Common myeloid progenitor, CD34-positive (primary cell): ENCODE data around the gene NPAS2.

Experiments
- CTCF ChIA-PET: fragments of 350-600 bp; sonication (Branson Sonifier 250); formaldehyde crosslinking; loops from one replicate; lab custom pipeline; 2021; ENCODE audit warnings: antibody characterized with exemption; lab: Charles Lee
- POLR2A ChIA-PET: fragments of 350-600 bp; sonication (Branson Sonifier 250); formaldehyde crosslinking; loops from one replicate; lab custom pipeline; 2021; ENCODE audit warnings: antibody characterized with exemption; lab: Charles Lee
- DNase-seq, 3 donors: peaks; one replicate each; pipeline versions ENCODE4 v3.0.0 to v3.0.0-alpha.2; 2013
- H3K27ac ChIP-seq, 2 experiments: 1 replicate in 1 of 2; 2 replicates in 1 of 2; pipeline ENCODE4 v1.7.0; 2013; ENCODE audit warnings: inconsistent platforms in 2 of 2, low read length in 2 of 2, mild to moderate bottlenecking in 2 of 2, low read depth in 1 of 2, moderate library complexity in 1 of 2; ENCODE audit not compliant: severe bottlenecking in 2 of 2, insufficient read depth in 1 of 2, poor library complexity in 1 of 2
- H3K27me3 ChIP-seq, 5 experiments: replicated peaks in 2 of 5; 1 replicate in 3 of 5; 2 replicates in 2 of 5; pipeline versions ENCODE4 v1.6.1 to v1.7.0; 2013; ENCODE audit warnings: low read length in 4 of 5, mild to moderate bottlenecking in 2 of 5, moderate library complexity in 2 of 5, inconsistent platforms in 1 of 5; ENCODE audit not compliant: insufficient read depth in 5 of 5, control insufficient read depth in 4 of 5
- H3K36me3 ChIP-seq, 4 experiments: 1 replicate in 2 of 4; 2 replicates in 2 of 4; pipeline versions ENCODE4 v1.6.1 to v1.7.0; 2013; ENCODE audit warnings: low read length in 3 of 4, control low read depth in 1 of 4, mild to moderate bottlenecking in 1 of 4; ENCODE audit not compliant: control insufficient read depth in 4 of 4, insufficient read depth in 4 of 4
- H3K4me1 ChIP-seq, 4 experiments: 1 replicate in 3 of 4; 2 replicates in 1 of 4; pipeline versions ENCODE4 v1.6.1 to v1.7.1; 2013; ENCODE audit warnings: low read length in 3 of 4, mild to moderate bottlenecking in 3 of 4, control low read depth in 1 of 4, inconsistent platforms in 1 of 4, moderate library complexity in 1 of 4; ENCODE audit not compliant: control insufficient read depth in 4 of 4, insufficient read depth in 4 of 4; ENCODE audit errors: control extremely low read depth in 1 of 4
- H3K4me3 ChIP-seq, 7 experiments: 1 replicate in 4 of 7; 2 replicates in 3 of 7; pipeline versions ENCODE4 v1.5.1 to v1.7.0; 2013; ENCODE audit warnings: mild to moderate bottlenecking in 7 of 7, low read length in 6 of 7, moderate library complexity in 6 of 7, inconsistent platforms in 2 of 7, low read depth in 2 of 7, control low read depth in 1 of 7; ENCODE audit not compliant: insufficient read depth in 4 of 7, control insufficient read depth in 1 of 7; ENCODE audit errors: extremely low read depth in 1 of 7
- H3K9me3 ChIP-seq, 5 experiments: 1 replicate in 4 of 5; 2 replicates in 1 of 5; pipeline versions ENCODE4 v1.6.1 to v1.7.1; 2013; ENCODE audit warnings: low read length in 4 of 5, mild to moderate bottlenecking in 2 of 5, inconsistent platforms in 1 of 5, low read depth in 1 of 5, moderate library complexity in 1 of 5; ENCODE audit not compliant: control insufficient read depth in 4 of 5, insufficient read depth in 2 of 5; ENCODE audit errors: control extremely low read depth in 1 of 5
- WGBS: methylation state at CpG from one replicate; pipeline ENCODE4 v1.1.5; 2013; ENCODE audit not compliant: insufficient coverage; 5-methylcytosine and 5-hydroxymethylcytosine counted together

Gene NPAS2

DNA sequence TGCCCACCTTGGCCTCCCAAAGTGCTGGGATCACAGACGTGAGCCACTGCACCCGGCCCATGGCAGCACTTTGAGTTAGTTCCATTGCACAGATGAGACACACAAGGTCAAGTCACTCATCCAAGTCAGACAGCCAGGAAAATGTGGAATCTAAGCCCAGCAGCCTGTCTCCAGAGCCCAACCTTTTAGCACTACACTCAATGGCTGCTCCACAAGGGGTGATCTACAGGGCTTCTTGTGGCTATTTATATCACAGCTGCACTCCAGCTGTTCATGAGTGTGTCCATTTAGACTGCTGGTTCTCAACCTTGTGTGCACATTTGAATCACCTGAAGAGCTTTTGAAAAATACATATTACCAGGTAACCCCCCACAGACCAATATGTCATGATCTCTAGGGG, 109.2 kb downstream of the NPAS2 start:
- Histone ChIP-seq H3K27ac (no peak overlapping the region), H3K27me3 (peaks cover 0 to 4% (median 0%) of the 10 kb centered on the region in 5 experiments), H3K4me3 (no peak overlapping the region), H3K4me1 (no peaks in the 10 kb centered on the region), H3K36me3 (no peaks in the 10 kb centered on the region), H3K9me3 (no peaks in the 10 kb centered on the region)
- POLR2A ChIA-PET, result no interaction called here
- no peak for DNase-seq
- WGBS, result 89% methylated on average over 2 of the region's 2 CpGs
- CTCF ChIA-PET, result interaction anchor here (1.2 to 1.4 kb wide), 2 partner anchors 9 to 12 kb away, joined by 3 read pairs; no protein-coding TSS in a partner anchor

GRCh38 chr2:100934504-100935371, 114.8 kb downstream of the NPAS2 start:
- no peaks in the 10 kb centered on the region for H3K36me3 ChIP-seq
- no peak overlapping the region for H3K4me3 ChIP-seq
- H3K27me3 ChIP-seq, result peaks cover 0 to 4% (median under 1%) of the 10 kb centered on the region in 5 experiments
- CTCF ChIA-PET, result interaction anchor here (1.1 kb wide), 1 partner anchor 11 kb away, joined by 4 read pairs; no protein-coding TSS in a partner anchor
- no peak for DNase-seq
- no peaks in the 10 kb centered on the region for H3K4me1 ChIP-seq
- no peak overlapping the region for H3K27ac ChIP-seq
- 100% methylated on average over 4 of the region's 6 CpGs for WGBS
- POLR2A ChIA-PET, result no interaction called here
- no peaks in the 10 kb centered on the region for H3K9me3 ChIP-seq

GRCh38 chr2:100935372-100935752, 115.4 kb downstream of the NPAS2 start:
- Histone ChIP-seq H3K4me1 (no peaks in the 10 kb centered on the region), H3K27me3 (peaks cover 0 to 4% (median 0%) of the 10 kb centered on the region in 5 experiments), H3K9me3 (no peaks in the 10 kb centered on the region), H3K36me3 (no peaks in the 10 kb centered on the region), H3K27ac (no peak overlapping the region), H3K4me3 (no peak overlapping the region)
- POLR2A ChIA-PET, result no interaction called here
- WGBS, result 87% methylated on average over 3 of the region's 3 CpGs
- CTCF ChIA-PET, result interaction anchor here (1.1 kb wide), 1 partner anchor 12 kb away, joined by 4 read pairs; no protein-coding TSS in a partner anchor
- no peak for DNase-seq

DNA sequence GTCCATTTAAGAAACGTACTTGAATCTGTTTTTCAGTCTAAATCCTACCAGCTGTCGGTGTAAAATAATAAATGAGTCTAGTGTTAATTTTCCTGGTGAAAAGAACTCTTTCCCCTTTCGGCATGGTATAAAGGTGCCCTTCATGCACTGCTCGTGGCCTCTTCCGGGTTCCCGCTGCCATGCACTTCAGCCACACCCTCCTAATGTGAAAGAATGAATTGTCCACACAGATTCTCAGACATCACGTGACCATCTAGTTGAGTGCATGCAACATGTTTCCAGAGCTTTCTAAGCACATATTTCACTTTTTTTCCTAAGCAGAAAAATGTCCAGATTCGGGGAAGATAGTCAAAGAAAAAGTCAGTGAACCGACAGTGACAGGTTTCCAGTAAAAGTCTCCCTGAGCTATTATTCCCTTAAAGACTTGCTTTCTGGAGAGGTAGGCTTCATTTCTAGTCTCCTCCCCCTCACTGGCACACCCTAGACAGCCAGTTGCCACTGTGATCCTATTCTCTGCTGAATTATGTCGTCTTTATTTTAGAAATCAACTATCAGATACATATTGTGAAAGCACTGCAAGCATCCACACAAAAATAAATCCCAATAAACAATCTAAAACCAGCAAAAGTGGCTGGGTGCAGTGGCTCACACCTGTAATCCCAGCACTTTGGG, 116.3 kb downstream of the NPAS2 start:
- H3K4me1 ChIP-seq, result no peaks in the 10 kb centered on the region
- DNase-seq, result no peak
- H3K9me3 ChIP-seq, result no peaks in the 10 kb centered on the region
- peaks cover 0 to 4% (median 0%) of the 10 kb centered on the region in 5 experiments for H3K27me3 ChIP-seq
- no peaks in the 10 kb centered on the region for H3K36me3 ChIP-seq
- no peak overlapping the region for H3K4me3 ChIP-seq
- ChIA-PET CTCF (interaction anchor here (1.1 kb wide), 1 partner anchor 12 kb away, joined by 4 read pairs; no protein-coding TSS in a partner anchor), POLR2A (no interaction called here)
- no peak overlapping the region for H3K27ac ChIP-seq
- WGBS, result 87% methylated on average over 9 of the region's 10 CpGs

- H3K4me3 ChIP-seq, result no peak overlapping the region
- H3K36me3 ChIP-seq, result no peaks in the 10 kb centered on the region
These were observed 117.1 kb downstream of the NPAS2 start for GRCh38 chr2:100936972-100937542.

GRCh38 chr2:100938031-100939026, 118.4 kb downstream of the NPAS2 start:
- Histone ChIP-seq H3K4me3 (no peak overlapping the region), H3K27me3 (peaks cover 0 to 10% (median 0%) of the 10 kb centered on the region in 5 experiments), H3K27ac (no peak overlapping the region), H3K9me3 (no peaks in the 10 kb centered on the region), H3K4me1 (no peaks in the 10 kb centered on the region), H3K36me3 (no peaks in the 10 kb centered on the region)
- POLR2A ChIA-PET, result no interaction called here
- 81% methylated on average over 6 of the region's 15 CpGs for WGBS
- CTCF ChIA-PET, result no interaction called here
- DNase-seq, result no peak

More at GRCh38 chr2:100936972-100937542, 117.1 kb downstream of the NPAS2 start:
- DNase-seq, result no peak
- Histone ChIP-seq H3K27me3 (peaks cover 0 to 6% (median 0%) of the 10 kb centered on the region in 5 experiments), H3K27ac (no peak overlapping the region), H3K9me3 (no peaks in the 10 kb centered on the region), H3K4me1 (no peaks in the 10 kb centered on the region)
- no CpG with 5 or more reads among the region's 2 CpGs for WGBS
- ChIA-PET POLR2A (no interaction called here), CTCF (no interaction called here)
